ENCODE data around the gene SH3BP4. TPM values are rescaled to one million over a fixed set of nuclear protein-coding genes. Genes with fewer than 3 reads are reported as not detected.

SH3BP4 gene
- total RNA-seq, 1 donor from 2014 or later, result 36.7 TPM

GRCh38 chr2:235061656-235062055, 109.8 kb downstream of the SH3BP4 start:
- Histone ChIP-seq H3K27ac (no peak overlapping the region), H3K36me3 (no peaks in the 10 kb centered on the region), H3K4me1 (peaks cover 0 to 9% of the 10 kb centered on the region in 2 donors), H3K4me3 (no peak overlapping the region), H3K27me3 (no peaks in the 10 kb centered on the region), H3K9me3 (no peaks in the 10 kb centered on the region)
- intact Hi-C loops (cut with DNase I), result no loop called here
- no peak for DNase-seq (ENCODE audit: low spot score in 2 of 2)
- TF ChIP-seq CTCF (IDR thresholded peaks at IDR 0.05), result no peak

GRCh38 chr2:235063471-235063961, 111.7 kb downstream of the SH3BP4 start:
- H3K27ac ChIP-seq, result peak overlapping the region; percentile 10 to 83
- peaks cover 0 to 13% of the 10 kb centered on the region in 2 donors for H3K4me1 ChIP-seq
- intact Hi-C loops (cut with DNase I), result no loop called here
- peak overlapping the region in 1 of 2 donors; percentile 34 for H3K4me3 ChIP-seq
- no peaks in the 10 kb centered on the region for H3K9me3 ChIP-seq
- no peaks in the 10 kb centered on the region for H3K27me3 ChIP-seq
- no peak for TF ChIP-seq CTCF (IDR thresholded peaks at IDR 0.05)
- H3K36me3 ChIP-seq, result no peaks in the 10 kb centered on the region
- peak in 1 of 2 donors; percentile 68 for DNase-seq (ENCODE audit: low spot score in 2 of 2)

GRCh38 chr2:235064976-235065375, 113.2 kb downstream of the SH3BP4 start:
- intact Hi-C loops (cut with DNase I), result no loop called here
- Histone ChIP-seq H3K36me3 (no peaks in the 10 kb centered on the region), H3K9me3 (no peaks in the 10 kb centered on the region), H3K27ac (no peak overlapping the region), H3K27me3 (no peaks in the 10 kb centered on the region), H3K4me3 (no peak overlapping the region), H3K4me1 (peaks cover 0 to 13% of the 10 kb centered on the region in 2 donors)
- TF ChIP-seq CTCF (IDR thresholded peaks at IDR 0.05), result no peak
- DNase-seq (ENCODE audit: low spot score in 2 of 2), result no peak

GRCh38 chr2:235066490-235066889, 114.7 kb downstream of the SH3BP4 start:
- no peaks in the 10 kb centered on the region for H3K9me3 ChIP-seq
- no peaks in the 10 kb centered on the region for H3K27me3 ChIP-seq
- H3K36me3 ChIP-seq, result no peaks in the 10 kb centered on the region
- intact Hi-C loops (cut with DNase I), result no loop called here
- H3K27ac ChIP-seq, result no peak overlapping the region
- H3K4me3 ChIP-seq, result no peak overlapping the region
- DNase-seq (ENCODE audit: low spot score in 2 of 2), result no peak
- H3K4me1 ChIP-seq, result peaks cover 0 to 13% of the 10 kb centered on the region in 2 donors
- no peak for TF ChIP-seq CTCF (IDR thresholded peaks at IDR 0.05)

GRCh38 chr2:235066895-235067294, 115.1 kb downstream of the SH3BP4 start:
- H3K9me3 ChIP-seq, result no peaks in the 10 kb centered on the region
- intact Hi-C loops (cut with DNase I), result no loop called here
- no peaks in the 10 kb centered on the region for H3K36me3 ChIP-seq
- no peak overlapping the region for H3K4me3 ChIP-seq
- H3K4me1 ChIP-seq, result peaks cover 0 to 13% of the 10 kb centered on the region in 2 donors
- TF ChIP-seq CTCF (IDR thresholded peaks at IDR 0.05), result no peak
- H3K27me3 ChIP-seq, result no peaks in the 10 kb centered on the region
- no peak overlapping the region for H3K27ac ChIP-seq
- DNase-seq (ENCODE audit: low spot score in 2 of 2), result no peak

GRCh38 chr2:235068701-235069100, 116.9 kb downstream of the SH3BP4 start:
- H3K27me3 ChIP-seq, result no peaks in the 10 kb centered on the region
- H3K4me1 ChIP-seq, result peaks cover 0 to 13% of the 10 kb centered on the region in 2 donors
- TF ChIP-seq CTCF (IDR thresholded peaks at IDR 0.05), result no peak
- no peaks in the 10 kb centered on the region for H3K9me3 ChIP-seq
- H3K36me3 ChIP-seq, result no peaks in the 10 kb centered on the region
- intact Hi-C loops (cut with DNase I), result no loop called here
- no peak for DNase-seq (ENCODE audit: low spot score in 2 of 2)
- H3K27ac ChIP-seq, result no peak overlapping the region
- no peak overlapping the region for H3K4me3 ChIP-seq
